Esophagus squamous epithelium (tissue), 5 donors: ENCODE data around the gene KCNA5. TPM values are rescaled to one million over a fixed set of nuclear protein-coding genes. Genes with fewer than 3 reads are reported as not detected.

ENCODE experiments used
- DNase-seq: peaks from one replicate; lab custom pipeline; 2025; lab: John Stamatoyannopoulos, UW
- H3K27ac ChIP-seq, 4 donors: fragments of 200-600 bp; sonication (generic); one replicate each; pipeline ENCODE4 v1.5.1; 2016 to 2019; ENCODE audit warnings: mild to moderate bottlenecking in 1 of 4
- H3K27me3 ChIP-seq, 4 donors: fragments of 200-600 bp; sonication (generic); 1 replicate in 3 of 4; 2 replicates in 1 of 4; pipeline versions ENCODE4 v1.5.1 to v1.6.0; 2017 to 2021; ENCODE audit warnings: antibody characterized with exemption in 1 of 4
- H3K36me3 ChIP-seq, 3 donors: fragments of 200-600 bp; sonication (generic); one replicate each; pipeline ENCODE4 v1.5.1; 2016 to 2019
- H3K4me1 ChIP-seq, 3 donors: fragments of 200-600 bp; sonication (generic); one replicate each; pipeline ENCODE4 v1.5.1; 2017 to 2019
- H3K4me3 ChIP-seq, 4 donors: fragments of 200-600 bp; sonication (generic); 1 replicate in 3 of 4; 2 replicates in 1 of 4; pipeline ENCODE4 v1.5.1; 2016 to 2019; ENCODE audit warnings: mild to moderate bottlenecking in 2 of 4, moderate library complexity in 1 of 4
- H3K9me3 ChIP-seq, 3 donors: fragments of 200-600 bp; sonication (generic); one replicate each; pipeline ENCODE4 v1.5.1; 2016 to 2019
- CTCF ChIP-seq, 6 experiments: fragments of 450-650 bp in 4 of 6; fragments of 200-600 bp in 2 of 6; sonication (generic) in 2 of 6; IDR thresholded peaks; one replicate each; pipeline ENCODE4 v1.5.1; 2016 to 2019; ENCODE audit warnings: antibody characterized with exemption in 6 of 6, mild to moderate bottlenecking in 4 of 6, moderate library complexity in 4 of 6
- POLR2A ChIP-seq, 4 donors: fragments of 450-650 bp; IDR thresholded peaks; one replicate each; pipeline ENCODE4 v1.6.1; 2017; ENCODE audit warnings: antibody characterized with exemption in 4 of 4, mild to moderate bottlenecking in 4 of 4, moderate library complexity in 3 of 4
- WGBS, 2 donors: methylation state at CpG; one replicate each; pipeline ENCODE4 v1.1.5; 2018; 5-methylcytosine and 5-hydroxymethylcytosine counted together
- intact Hi-C: fragments of 100-400 bp; cut with DNase I; formaldehyde crosslinking; loops from one replicate; pipeline ENCODE4 v1.15.0; 2022
- total RNA-seq, 4 donors: library from RNA; depleted of rRNA; stranded (reverse); fragments of >200 nt; gene quantifications; one replicate each; pipeline ENCODE4 v1.1.0, GENCODE V29; 2016
- donor health status: DM: yes; HTN: yes; CAD: no.

The KCNA5 gene
- total RNA-seq, 4 donors from 2014 or later = 0.13 to 8.2 (median 1.8) TPM; not detected in 1

- Histone ChIP-seq H3K36me3 (no peaks in the 10 kb centered on the region), H3K27me3 (peaks cover 0 to 74% (median 0%) of the 10 kb centered on the region in 4 donors), H3K27ac (no peak overlapping the region), H3K9me3 (no peaks in the 10 kb centered on the region), H3K4me1 (peaks cover 0 to 12% (median 0%) of the 10 kb centered on the region in 3 donors), H3K4me3 (no peak overlapping the region)
- WGBS, 2 donors = 67 to 82% methylated on average over 3 of the region's 3 CpGs
- intact Hi-C loops = no loop called here
- no peak for DNase-seq
- TF ChIP-seq POLR2A (IDR thresholded peaks at IDR 0.05) (no peak), CTCF (IDR thresholded peaks at IDR 0.05) (no peak)
Measured at GRCh38 chr12:5064913-5065490, 21.3 kb downstream of the KCNA5 start.

GRCh38 chr12:5066251-5066650, 22.6 kb downstream of the KCNA5 start:
- TF ChIP-seq CTCF (IDR thresholded peaks at IDR 0.05) (no peak), POLR2A (IDR thresholded peaks at IDR 0.05) (no peak)
- Histone ChIP-seq H3K36me3 (no peaks in the 10 kb centered on the region), H3K27ac (no peak overlapping the region), H3K9me3 (no peaks in the 10 kb centered on the region), H3K4me1 (peaks cover 0 to 12% (median 0%) of the 10 kb centered on the region in 3 donors), H3K27me3 (peaks cover 0 to 72% (median 0%) of the 10 kb centered on the region in 4 donors), H3K4me3 (no peak overlapping the region)
- WGBS, 2 donors = 75 to 76% methylated on average over 4 of the region's 4 CpGs
- DNase-seq = no peak
- intact Hi-C loops = no loop called here

- TF ChIP-seq CTCF (IDR thresholded peaks at IDR 0.05) (no peak), POLR2A (IDR thresholded peaks at IDR 0.05) (no peak)
- H3K9me3 ChIP-seq = no peaks in the 10 kb centered on the region
- no peak overlapping the region for H3K4me3 ChIP-seq
- peaks cover 0 to 74% (median 0%) of the 10 kb centered on the region in 4 donors for H3K27me3 ChIP-seq
- no peak overlapping the region for H3K27ac ChIP-seq
- intact Hi-C loops = no loop called here
- peaks cover 0 to 7% (median 0%) of the 10 kb centered on the region in 3 donors for H3K4me1 ChIP-seq
- 58 to 71% methylated on average over 2 of the region's 2 CpGs for WGBS, 2 donors
- DNase-seq = no peak
- H3K36me3 ChIP-seq = no peaks in the 10 kb centered on the region
Measured at GRCh38 chr12:5068126-5068525, 24.4 kb downstream of the KCNA5 start.

- intact Hi-C loops = no loop called here
- TF ChIP-seq CTCF (IDR thresholded peaks at IDR 0.05) (no peak), POLR2A (IDR thresholded peaks at IDR 0.05) (no peak)
- 84 to 88% methylated on average over 1 of the region's 1 CpG for WGBS, 2 donors
Measured at GRCh38 chr12:5068619-5069018, 24.9 kb downstream of the KCNA5 start.

GRCh38 chr12:5070090-5070489, 26.4 kb downstream of the KCNA5 start:
- TF ChIP-seq POLR2A (IDR thresholded peaks at IDR 0.05) (no peak), CTCF (IDR thresholded peaks at IDR 0.05) (no peak)
- Histone ChIP-seq H3K27me3 (peaks cover 0 to 62% (median 0%) of the 10 kb centered on the region in 4 donors), H3K36me3 (no peaks in the 10 kb centered on the region), H3K4me1 (no peaks in the 10 kb centered on the region), H3K27ac (no peak overlapping the region), H3K9me3 (no peaks in the 10 kb centered on the region), H3K4me3 (no peak overlapping the region)
- intact Hi-C loops = no loop called here
- WGBS, 2 donors = 55 to 64% methylated on average over 3 of the region's 3 CpGs
- no peak for DNase-seq

More at GRCh38 chr12:5068619-5069018, 24.9 kb downstream of the KCNA5 start:
- DNase-seq = no peak
- Histone ChIP-seq H3K9me3 (no peaks in the 10 kb centered on the region), H3K27me3 (peaks cover 0 to 72% (median 0%) of the 10 kb centered on the region in 4 donors), H3K4me1 (peaks cover 0 to 2% (median 0%) of the 10 kb centered on the region in 3 donors), H3K36me3 (no peaks in the 10 kb centered on the region), H3K27ac (no peak overlapping the region), H3K4me3 (no peak overlapping the region)
